T-helper 17 cell (primary cell): Measurements from ENCODE around the gene TLK1. TPM values are rescaled to one million over a fixed set of nuclear protein-coding genes. Genes with fewer than 3 reads are reported as not detected.
A peak's percentile ranks its signal among the peaks of the same experiment; 100 is the strongest.
"Not testable (repeated sequence)": the region's sequence is repeated elsewhere in the genome, so short reads cannot be mapped to it uniquely, and the experiment has no call there.

Experiments
- ATAC-seq: fragments of 150-1000 bp; cut with Tn5 transposase; 2 replicates; pipeline ENCODE4 v1.10.0; 2021; ENCODE audit warnings: mild to moderate bottlenecking, moderate library complexity
- DNase-seq, 3 donors: peaks; one replicate each; pipeline versions ENCODE4 v3.0.0 to v3.0.0-alpha.2; 2020 to 2021
- H3K9me3 ChIP-seq: one replicate; pipeline ENCODE4 v1.7.0; 2013; ENCODE audit warnings: low read length, mild to moderate bottlenecking; ENCODE audit not compliant: control insufficient read depth, poor library complexity, severe bottlenecking
- H3K27ac Mint-ChIP-seq: one replicate; pipeline ENCODE4 v1.8.0; 2022; ENCODE audit warnings: mild to moderate bottlenecking, moderate library complexity, mixed read lengths
- H3K27me3 Mint-ChIP-seq: one replicate; pipeline ENCODE4 v1.8.0; 2022; ENCODE audit warnings: mixed read lengths
- H3K36me3 Mint-ChIP-seq: one replicate; pipeline ENCODE4 v1.8.0; 2022; ENCODE audit warnings: low read depth, mixed read lengths
- H3K4me1 Mint-ChIP-seq: one replicate; pipeline ENCODE4 v1.8.0; 2022; ENCODE audit warnings: mild to moderate bottlenecking, mixed read lengths
- H3K4me3 Mint-ChIP-seq: one replicate; pipeline ENCODE4 v1.8.0; 2022; ENCODE audit warnings: mild to moderate bottlenecking, moderate library complexity, mixed read lengths
- total RNA-seq, 4 donors: library from RNA in 2 of 4; stranded (reverse) in 2 of 4; gene quantifications; one replicate each; pipeline ENCODE4 v1.2.3 and lab custom pipeline; 2022 to 2026

TLK1 gene
- total RNA-seq, 2 donors from 2014 or later = 147 to 193 TPM

- not testable (repeated sequence) for H3K9me3 ChIP-seq, H3K27me3 Mint-ChIP-seq, DNase-seq, ATAC-seq, H3K36me3 Mint-ChIP-seq
- Mint-ChIP-seq H3K4me1 (peaks cover 48% of the 10 kb centered on the region), H3K27ac (peak overlapping the region; percentile 98), H3K4me3 (peak overlapping the region; percentile 74)
These were observed 2.0 kb upstream of the TLK1 start for GRCh38 chr2:171162522-171163197.

GRCh38 chr2:171160956-171161740 lies 455 bp upstream of the TLK1 start:
- Mint-ChIP-seq H3K27me3 (no peaks in the 10 kb centered on the region), H3K36me3 (peaks cover 5% of the 10 kb centered on the region), H3K4me1 (peaks cover 58% of the 10 kb centered on the region), H3K4me3 (peak overlapping the region; percentile 98), H3K27ac (peak overlapping the region; percentile 98)
- ATAC-seq (peak; percentile 38), DNase-seq (peak in 1 of 3 donors; percentile 31)
- no peaks in the 10 kb centered on the region for H3K9me3 ChIP-seq

- peaks cover 60% of the 10 kb centered on the region for H3K4me1 Mint-ChIP-seq
- ATAC-seq (peak; percentile 49), DNase-seq (peak; percentile 34 to 43 (median 39))
- peak overlapping the region; percentile 98 for H3K4me3 Mint-ChIP-seq
- peak overlapping the region; percentile 98 for H3K27ac Mint-ChIP-seq
- peaks cover 5% of the 10 kb centered on the region for H3K36me3 Mint-ChIP-seq
- H3K9me3 ChIP-seq = no peaks in the 10 kb centered on the region
- no peaks in the 10 kb centered on the region for H3K27me3 Mint-ChIP-seq
These were observed 1.1 kb downstream of the TLK1 start for GRCh38 chr2:171159372-171160118.

- H3K4me3 Mint-ChIP-seq = peak overlapping the region; percentile 98
- H3K27ac Mint-ChIP-seq = peak overlapping the region; percentile 98
- peaks cover 62% of the 10 kb centered on the region for H3K4me1 Mint-ChIP-seq
- no peak for ATAC-seq
- peaks cover 5% of the 10 kb centered on the region for H3K36me3 Mint-ChIP-seq
- H3K9me3 ChIP-seq = no peaks in the 10 kb centered on the region
- DNase-seq = no peak
- H3K27me3 Mint-ChIP-seq = no peaks in the 10 kb centered on the region
These were observed 1.8 kb downstream of the TLK1 start for GRCh38 chr2:171158790-171159371.

- Mint-ChIP-seq H3K4me3 (peak overlapping the region; percentile 98), H3K27me3 (no peaks in the 10 kb centered on the region), H3K4me1 (peaks cover 60% of the 10 kb centered on the region), H3K27ac (peak overlapping the region; percentile 98), H3K36me3 (peaks cover 5% of the 10 kb centered on the region)
- DNase-seq (no peak), ATAC-seq (no peak)
- no peaks in the 10 kb centered on the region for H3K9me3 ChIP-seq
These were observed 2.5 kb downstream of the TLK1 start for GRCh38 chr2:171158036-171158789.

- H3K4me3 Mint-ChIP-seq = peak overlapping the region; percentile 57
- no peaks in the 10 kb centered on the region for H3K9me3 ChIP-seq
- no peaks in the 10 kb centered on the region for H3K27me3 Mint-ChIP-seq
- H3K4me1 Mint-ChIP-seq = peaks cover 55% of the 10 kb centered on the region
- ATAC-seq (no peak), DNase-seq (no peak)
- peak overlapping the region; percentile 98 for H3K27ac Mint-ChIP-seq
- peaks cover 5% of the 10 kb centered on the region for H3K36me3 Mint-ChIP-seq
These were observed 3.6 kb downstream of the TLK1 start for GRCh38 chr2:171157109-171157500.

- no peaks in the 10 kb centered on the region for H3K27me3 Mint-ChIP-seq
- peak overlapping the region; percentile 36 for H3K4me3 Mint-ChIP-seq
- H3K4me1 Mint-ChIP-seq = peaks cover 60% of the 10 kb centered on the region
- no peak for ATAC-seq
- H3K9me3 ChIP-seq = no peaks in the 10 kb centered on the region
- H3K36me3 Mint-ChIP-seq = peaks cover under 1% of the 10 kb centered on the region
- DNase-seq = no peak
- peak overlapping the region; percentile 16 for H3K27ac Mint-ChIP-seq
These were observed 6.3 kb downstream of the TLK1 start for GRCh38 chr2:171154348-171154747.

- no peak for DNase-seq
- H3K9me3 ChIP-seq = no peaks in the 10 kb centered on the region
- Mint-ChIP-seq H3K27me3 (no peaks in the 10 kb centered on the region), H3K36me3 (no peaks in the 10 kb centered on the region), H3K4me1 (peaks cover 61% of the 10 kb centered on the region), H3K4me3 (peak overlapping the region; percentile 7), H3K27ac (peak overlapping the region; percentile 34)
- peak; percentile 19 for ATAC-seq
These were observed 9.9 kb downstream of the TLK1 start for GRCh38 chr2:171150694-171151285.

- no peaks in the 10 kb centered on the region for H3K27me3 Mint-ChIP-seq
- H3K4me1 Mint-ChIP-seq = peaks cover 62% of the 10 kb centered on the region
These were observed 10.6 kb downstream of the TLK1 start for GRCh38 chr2:171149986-171150693.

GRCh38 chr2:171149171-171149938 lies 11.3 kb downstream of the TLK1 start:
- ATAC-seq (no peak), DNase-seq (no peak)
- Mint-ChIP-seq H3K36me3 (no peaks in the 10 kb centered on the region), H3K4me1 (peaks cover 66% of the 10 kb centered on the region), H3K4me3 (peak overlapping the region; percentile 42), H3K27me3 (no peaks in the 10 kb centered on the region), H3K27ac (peak overlapping the region; percentile 90)
- H3K9me3 ChIP-seq = no peaks in the 10 kb centered on the region

More at GRCh38 chr2:171149986-171150693, 10.6 kb downstream of the TLK1 start:
- ATAC-seq (peak; percentile 12), DNase-seq (no peak)
- Mint-ChIP-seq H3K27ac (peak overlapping the region; percentile 34), H3K36me3 (no peaks in the 10 kb centered on the region), H3K4me3 (peak overlapping the region; percentile 7)
- no peaks in the 10 kb centered on the region for H3K9me3 ChIP-seq

- H3K4me1 Mint-ChIP-seq = peaks cover 72% of the 10 kb centered on the region
- DNase-seq (no peak), ATAC-seq (no peak)
- peak overlapping the region; percentile 82 for H3K27ac Mint-ChIP-seq
- H3K27me3 Mint-ChIP-seq = no peaks in the 10 kb centered on the region
- H3K9me3 ChIP-seq = no peaks in the 10 kb centered on the region
- no peak overlapping the region for H3K4me3 Mint-ChIP-seq
- H3K36me3 Mint-ChIP-seq = peaks cover 2% of the 10 kb centered on the region
These were observed 13.6 kb downstream of the TLK1 start for GRCh38 chr2:171147081-171147480.
